ENCODE results near the gene GAB1.
A peak's percentile ranks its signal among the peaks of the same experiment; 100 is the strongest.

Gene GAB1

GRCh38 chr4:143391261-143391660, 54.6 kb downstream of the GAB1 start:
- FAIRE-seq: no peak

- FAIRE-seq: peak; percentile 92
These were observed 55.2 kb downstream of the GAB1 start for GRCh38 chr4:143391895-143392294.

DNA sequence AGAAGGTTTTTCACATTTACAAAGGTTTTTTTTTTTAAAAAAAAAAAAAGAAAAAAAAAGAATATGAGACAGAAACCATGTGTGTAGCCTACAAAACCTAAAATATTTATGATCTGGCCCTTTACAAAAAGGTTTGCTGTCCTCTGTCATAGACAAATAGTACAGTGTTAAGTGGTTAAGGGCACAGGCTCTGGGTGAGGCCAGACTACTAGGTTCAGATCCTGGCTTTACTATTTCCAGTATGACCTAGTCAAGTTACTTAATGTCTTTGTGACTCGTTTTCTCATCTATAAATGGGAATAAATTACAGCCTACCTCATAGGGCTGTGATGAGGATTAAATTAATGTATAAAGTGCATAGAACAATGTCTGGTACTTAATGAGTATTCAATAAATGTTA, 56.5 kb downstream of the GAB1 start:
- FAIRE-seq: no peak

DNA sequence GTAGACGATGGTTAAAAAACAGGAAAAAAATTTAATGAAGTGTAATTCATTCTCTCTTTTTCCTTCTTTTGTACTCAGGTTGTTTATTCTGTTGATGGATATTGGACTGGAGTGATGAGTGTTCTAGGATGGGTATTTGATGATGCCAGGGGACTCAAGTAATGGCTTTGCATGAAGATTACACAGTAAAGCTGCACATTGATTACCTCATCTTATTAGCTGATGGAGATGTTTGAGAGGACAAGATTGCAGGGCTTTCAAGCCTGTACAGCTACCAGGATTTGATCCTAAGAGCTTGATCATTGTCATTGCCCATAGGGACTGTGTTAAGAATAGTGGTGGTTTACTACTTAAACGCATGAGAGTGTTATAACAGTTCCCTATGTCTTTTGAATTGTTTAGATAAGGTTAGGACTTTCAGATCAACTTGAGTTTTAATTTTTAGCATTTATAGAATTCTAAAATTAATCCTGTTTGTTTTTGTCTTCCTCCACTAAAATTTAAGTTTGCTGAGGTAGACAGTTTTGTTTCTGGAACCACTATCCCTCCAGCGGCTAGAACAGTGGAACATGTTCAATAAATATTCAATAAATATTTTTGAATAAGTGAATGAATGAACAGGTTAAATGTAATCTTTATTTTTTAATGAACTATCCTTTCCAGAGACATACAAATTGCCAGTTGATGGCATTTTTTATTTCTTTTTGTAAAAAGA, 58.2 kb downstream of the GAB1 start:
- FAIRE-seq: no peak

DNA sequence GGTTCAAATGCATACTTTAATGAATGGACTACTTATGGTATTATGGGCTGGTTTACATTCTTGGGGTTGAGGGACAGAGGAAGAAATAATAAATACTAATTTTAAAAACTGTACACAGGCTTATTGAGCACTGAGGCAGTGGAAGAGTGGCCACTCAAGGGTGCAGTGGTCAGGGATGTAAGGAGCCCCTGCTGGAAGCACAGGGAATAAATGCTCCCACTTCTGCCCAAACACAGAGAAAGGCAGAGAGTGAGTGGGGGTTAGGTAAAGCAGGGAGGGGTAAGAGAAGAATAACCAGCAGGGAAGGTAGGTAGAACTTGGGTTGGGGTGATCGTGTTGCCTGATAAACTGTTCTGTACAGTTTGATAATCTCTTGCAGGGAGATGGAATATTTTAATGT, 60.0 kb downstream of the GAB1 start:
- FAIRE-seq: no peak

GRCh38 chr4:143397335-143397734, 60.7 kb downstream of the GAB1 start:
- FAIRE-seq: peak; percentile 81

DNA sequence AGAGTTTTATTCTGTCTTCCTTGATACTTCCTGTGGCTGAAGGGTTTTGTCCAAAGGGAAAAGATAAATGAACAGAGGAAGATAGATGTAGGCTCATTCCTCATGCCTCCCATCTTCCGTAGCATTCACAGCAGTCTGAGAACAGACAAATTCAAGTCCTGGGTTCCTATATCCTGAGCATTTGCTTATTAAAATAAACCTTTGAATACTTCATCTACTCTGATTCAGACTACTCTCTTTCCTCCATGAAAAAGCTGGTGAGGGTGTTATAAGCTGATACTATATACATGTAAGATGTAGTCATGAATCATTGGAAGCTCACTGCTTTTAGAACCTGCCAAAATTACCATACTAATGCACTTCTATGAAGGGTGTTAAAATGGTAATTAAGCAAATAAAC, 61.2 kb downstream of the GAB1 start:
- FAIRE-seq: no peak

- peak; percentile 55 for FAIRE-seq
These were observed 62.7 kb downstream of the GAB1 start for GRCh38 chr4:143399113-143399949.

GRCh38 chr4:143400082-143400481, 63.4 kb downstream of the GAB1 start:
- FAIRE-seq: no peak

DNA sequence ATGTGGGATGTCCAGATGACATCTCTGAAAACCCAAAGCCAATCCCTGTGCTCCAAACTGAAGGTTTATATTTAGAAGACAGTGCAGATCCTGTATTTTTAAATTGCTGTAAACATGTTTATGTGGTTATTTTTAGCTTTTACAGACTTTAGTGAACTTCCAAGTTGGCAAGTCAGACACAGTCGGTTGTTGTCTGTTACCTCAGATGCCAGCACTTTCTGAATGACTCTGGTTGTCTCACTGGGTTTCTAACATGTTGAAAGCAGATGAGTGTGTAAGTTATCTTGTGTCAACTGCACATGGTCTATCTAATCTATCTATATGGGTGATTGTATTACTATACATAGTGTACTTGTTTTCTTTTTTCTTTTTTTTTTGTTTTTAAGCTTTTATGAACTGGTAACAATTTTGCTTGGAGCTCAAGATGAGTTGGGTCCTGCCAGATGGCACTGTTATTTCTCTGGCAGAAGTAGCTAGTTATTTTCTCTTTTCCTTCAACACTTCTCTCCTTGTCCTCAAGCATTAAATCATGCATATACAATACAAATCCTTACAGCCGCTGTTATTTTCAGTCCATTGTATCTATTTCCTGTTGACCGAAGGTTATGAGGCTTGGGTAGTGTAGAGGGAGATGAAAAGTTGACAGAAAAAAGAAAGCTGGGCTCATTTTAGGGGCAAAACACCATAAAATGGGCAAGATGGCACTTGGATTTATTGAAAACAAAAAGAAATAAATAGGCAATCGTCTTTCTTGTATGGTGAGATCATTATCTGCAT, 66.3 kb downstream of the GAB1 start:
- FAIRE-seq: no peak

DNA sequence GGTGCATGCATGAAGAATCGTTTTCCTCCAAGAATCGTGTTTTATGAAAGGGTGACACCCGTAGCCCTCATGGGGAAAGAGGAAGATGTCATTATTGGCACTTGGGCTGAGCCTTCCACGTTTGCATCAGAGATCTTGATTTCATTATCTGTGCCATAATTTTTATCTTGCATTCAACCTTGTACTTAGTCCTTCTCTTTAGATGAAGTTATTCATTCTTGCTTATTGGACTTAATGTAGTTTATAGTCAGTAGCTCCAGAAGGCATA, 66.8 kb downstream of the GAB1 start:
- no peak for FAIRE-seq

DNA sequence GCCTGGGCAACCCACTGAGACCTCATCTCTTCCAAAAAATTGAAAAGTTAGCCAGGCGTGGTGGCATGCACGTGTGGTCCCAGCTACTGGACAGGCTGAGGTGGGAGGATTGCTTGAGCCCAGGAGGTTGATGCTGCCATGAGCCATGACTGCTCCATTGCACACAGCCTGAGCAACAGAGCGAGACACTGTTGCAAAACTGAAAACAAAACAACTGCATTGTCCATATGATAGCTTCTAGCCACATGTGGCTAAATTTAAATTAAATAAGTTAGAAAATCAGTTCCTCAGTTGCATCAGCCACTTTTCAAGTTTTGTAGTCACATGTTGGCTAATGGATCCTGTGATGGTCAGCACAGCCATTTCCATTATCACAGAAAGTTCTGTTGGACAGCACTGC, 67.9 kb downstream of the GAB1 start:
- no peak for FAIRE-seq

- FAIRE-seq: no peak
These were observed 68.5 kb downstream of the GAB1 start for GRCh38 chr4:143405075-143405730.

- no peak for FAIRE-seq
These were observed 69.8 kb downstream of the GAB1 start for GRCh38 chr4:143406523-143406922.

DNA sequence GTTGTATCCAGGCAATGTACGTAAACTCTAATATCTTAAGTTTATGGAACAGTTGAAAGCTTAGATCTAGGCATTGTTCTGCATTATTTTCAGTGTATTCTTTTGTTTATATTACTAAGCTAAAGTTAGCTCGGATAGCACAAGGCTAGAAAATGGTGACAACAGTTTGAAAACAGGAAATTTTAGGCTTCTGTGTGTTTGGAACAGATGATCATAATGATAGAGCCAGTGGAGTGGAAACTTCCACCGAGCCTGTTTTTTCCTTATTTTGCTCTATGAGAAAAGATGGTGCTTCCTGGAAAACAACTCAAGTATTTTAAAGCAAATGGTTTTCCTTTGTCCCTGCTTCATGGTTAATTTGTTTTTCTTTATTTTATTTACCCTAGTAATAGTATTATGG, 70.8 kb downstream of the GAB1 start:
- FAIRE-seq: no peak

GRCh38 chr4:143407888-143408287, 71.2 kb downstream of the GAB1 start:
- peak; percentile 72 for FAIRE-seq

DNA sequence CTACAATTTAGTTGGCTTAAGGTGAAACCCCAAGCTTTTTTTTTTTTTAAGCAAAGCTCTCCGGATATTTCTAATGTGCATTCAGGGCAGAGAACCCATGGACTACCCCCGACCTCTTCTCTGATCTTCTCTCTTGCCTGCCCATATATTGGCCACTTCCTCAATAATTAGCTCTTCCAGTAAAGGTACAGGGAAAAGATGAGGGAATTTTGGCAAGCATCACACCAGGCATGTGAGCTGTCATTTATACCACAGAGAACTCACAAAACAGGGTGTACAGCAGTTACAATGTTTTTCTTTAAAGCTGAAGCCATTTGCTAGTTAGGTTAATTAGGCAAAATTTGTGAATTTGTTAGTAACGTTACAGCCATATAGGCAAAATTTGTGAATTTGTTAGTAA, 73.3 kb downstream of the GAB1 start:
- FAIRE-seq: no peak

GRCh38 chr4:143411527-143412419, 75.1 kb downstream of the GAB1 start:
- peak; percentile 39 for FAIRE-seq

GRCh38 chr4:143412420-143412758, 75.7 kb downstream of the GAB1 start:
- no peak for FAIRE-seq

DNA sequence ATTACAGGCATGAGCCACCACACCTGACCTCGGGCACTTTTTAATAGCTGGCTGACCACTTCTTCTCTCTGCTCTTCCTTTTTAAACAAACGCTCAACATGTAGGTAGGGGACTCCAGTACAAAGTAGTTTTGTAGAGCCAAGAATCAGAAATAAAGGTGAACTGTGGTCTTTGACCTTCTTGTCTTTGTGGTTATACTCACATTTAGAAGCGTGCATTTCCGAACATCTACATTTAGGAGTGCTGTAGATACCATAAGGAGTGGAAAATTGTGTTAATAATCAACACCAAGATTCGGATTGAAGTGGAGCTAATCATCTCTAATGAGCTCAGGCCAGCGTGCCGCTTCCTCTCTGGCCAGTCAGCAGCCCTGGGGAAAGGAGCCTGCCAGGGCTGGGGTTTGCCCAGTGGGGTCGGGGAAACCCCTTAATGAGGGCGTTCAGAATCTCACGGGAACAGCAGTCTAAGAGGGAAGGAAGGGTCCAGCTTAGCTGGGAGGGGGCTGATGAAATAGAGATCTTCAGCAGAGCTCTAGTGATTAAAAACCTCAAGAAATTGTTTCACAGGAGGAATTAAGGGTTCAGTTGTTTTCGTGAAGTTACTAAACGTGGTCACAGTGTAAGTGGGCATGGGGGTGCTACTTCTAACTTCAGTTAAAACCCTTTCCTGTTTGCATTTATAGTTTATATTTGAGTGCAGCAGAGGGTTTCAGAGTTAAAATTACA, 81.2 kb downstream of the GAB1 start:
- no peak for FAIRE-seq

DNA sequence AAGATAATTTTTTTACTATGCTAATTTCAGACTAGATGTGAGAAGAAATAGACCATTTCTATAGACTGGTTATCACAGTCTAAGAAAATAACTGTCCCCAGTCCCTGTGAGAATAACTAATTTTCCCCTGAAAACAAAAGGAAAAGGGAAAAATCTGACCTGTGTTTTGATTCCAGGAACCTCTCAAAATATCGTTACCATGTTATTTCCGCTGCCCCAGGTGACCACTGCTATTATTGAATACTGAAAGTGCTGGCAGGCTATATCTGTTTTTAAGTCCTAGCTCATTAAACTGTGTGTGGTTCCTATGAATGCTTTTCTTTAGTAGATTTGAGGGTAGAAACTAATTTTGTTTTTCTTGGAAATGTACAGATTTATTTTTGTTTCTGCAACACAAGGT, 83.6 kb downstream of the GAB1 start:
- FAIRE-seq: no peak

DNA sequence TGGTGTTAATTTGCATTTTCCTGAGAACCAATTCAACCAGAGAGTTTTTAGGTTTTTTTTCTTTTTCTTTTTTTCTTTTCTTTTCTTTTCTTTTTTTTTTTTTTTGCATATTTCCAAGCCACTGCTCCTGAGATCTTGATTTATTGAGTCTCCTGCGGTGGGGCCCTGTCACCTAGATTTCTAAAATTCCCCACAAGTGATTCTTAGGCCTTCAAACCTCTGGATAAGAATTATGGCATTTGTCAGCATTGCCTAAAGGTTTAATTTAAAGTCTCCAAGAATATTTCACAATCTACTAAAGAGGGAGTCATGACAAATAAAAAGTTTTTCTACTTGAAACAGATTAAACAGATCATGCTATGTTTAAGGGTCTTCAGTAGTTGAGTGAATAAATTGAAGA, 84.9 kb downstream of the GAB1 start:
- no peak for FAIRE-seq
